Measurements from ENCODE around the gene KCNJ6.

GRCh38 chr21:37819372-37819771 is 96.9 kb downstream of the KCNJ6 start:
- TF ChIP-seq, protein P1, sequence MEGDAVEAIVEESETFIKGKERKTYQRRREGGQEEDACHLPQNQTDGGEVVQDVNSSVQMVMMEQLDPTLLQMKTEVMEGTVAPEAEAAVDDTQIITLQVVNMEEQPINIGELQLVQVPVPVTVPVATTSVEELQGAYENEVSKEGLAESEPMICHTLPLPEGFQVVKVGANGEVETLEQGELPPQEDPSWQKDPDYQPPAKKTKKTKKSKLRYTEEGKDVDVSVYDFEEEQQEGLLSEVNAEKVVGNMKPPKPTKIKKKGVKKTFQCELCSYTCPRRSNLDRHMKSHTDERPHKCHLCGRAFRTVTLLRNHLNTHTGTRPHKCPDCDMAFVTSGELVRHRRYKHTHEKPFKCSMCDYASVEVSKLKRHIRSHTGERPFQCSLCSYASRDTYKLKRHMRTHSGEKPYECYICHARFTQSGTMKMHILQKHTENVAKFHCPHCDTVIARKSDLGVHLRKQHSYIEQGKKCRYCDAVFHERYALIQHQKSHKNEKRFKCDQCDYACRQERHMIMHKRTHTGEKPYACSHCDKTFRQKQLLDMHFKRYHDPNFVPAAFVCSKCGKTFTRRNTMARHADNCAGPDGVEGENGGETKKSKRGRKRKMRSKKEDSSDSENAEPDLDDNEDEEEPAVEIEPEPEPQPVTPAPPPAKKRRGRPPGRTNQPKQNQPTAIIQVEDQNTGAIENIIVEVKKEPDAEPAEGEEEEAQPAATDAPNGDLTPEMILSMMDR (IDR thresholded peaks at IDR 0.05): no peak
- TF ChIP-seq POLR2A (IDR thresholded peaks at IDR 0.05) (no peak), POLR2AphosphoS5 (IDR thresholded peaks at IDR 0.05; ENCODE audit: insufficient read depth in 1 of 2, low read depth in 1 of 2) (no peak)
